Keratinocyte (primary cell): ENCODE data around the gene MAP9.
"Not testable (repeated sequence)": the region's sequence is repeated elsewhere in the genome, so short reads cannot be mapped to it uniquely, and the experiment has no call there.

Source experiments
- CTCF ChIP-seq, 3 experiments: IDR thresholded peaks in 1 of 3; conservative IDR thresholded peaks in 1 of 3; optimal IDR thresholded peaks in 1 of 3; 2 replicates in 2 of 3; 3 replicates in 1 of 3; pipeline versions ENCODE3 to v1.5.1; 2011; ENCODE audit warnings: low read length in 3 of 3, mild to moderate bottlenecking in 3 of 3, moderate library complexity in 2 of 3, control low read depth in 1 of 3, inconsistent platforms in 1 of 3; ENCODE audit not compliant: insufficient read depth in 2 of 3; ENCODE audit errors: extremely low read depth in 1 of 3
- EZH2 ChIP-seq: IDR thresholded peaks from one replicate; pipeline ENCODE4 v1.6.1; 2012; ENCODE audit warnings: inconsistent platforms, mild to moderate bottlenecking, low read length, moderate library complexity

DNA sequence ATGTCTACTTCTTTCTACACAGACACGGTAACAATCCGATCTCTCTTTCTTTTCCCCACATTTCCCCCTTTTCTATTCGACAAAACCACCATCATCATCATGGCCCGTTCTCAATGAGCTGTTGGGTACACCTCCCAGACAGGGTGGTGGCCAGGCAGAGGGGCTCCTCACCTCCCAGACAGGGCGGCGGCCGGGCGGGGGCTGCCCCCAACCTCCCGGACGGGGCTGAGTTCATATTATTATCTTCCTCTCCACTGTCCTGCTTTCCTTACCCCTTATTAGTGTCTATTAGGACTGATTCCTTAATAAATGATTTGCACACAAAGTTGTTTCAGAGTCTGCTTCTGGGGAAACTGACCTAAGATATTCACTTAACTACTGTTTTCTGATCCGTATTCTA, 48.0 kb upstream of the MAP9 start:
- TF ChIP-seq CTCF (optimal IDR thresholded peaks at IDR 0.05 in 1 of 3, IDR thresholded peaks at IDR 0.05 in 1 of 3, conservative IDR thresholded peaks at IDR 0.05 in 1 of 3; ENCODE audit: extremely low read depth in 1 of 3, insufficient read depth in 2 of 3, low read length in 3 of 3); EZH2: not testable (repeated sequence)
